Trophoblast cell (in vitro differentiated cells and primary cell): ENCODE data around the gene GOSR2.

ENCODE experiments used
- DNase-seq, 2 donors: peaks; one replicate each; pipeline ENCODE4 v3.0.0-alpha.2; 2016
- H2AFZ ChIP-seq: 2 replicates; pipeline ENCODE4 v1.6.1; 2013; ENCODE audit warnings: low read length, moderate library complexity, mild to moderate bottlenecking; ENCODE audit not compliant: insufficient read depth, poor library complexity
- H2AK5ac ChIP-seq: 2 replicates; pipeline ENCODE4 v1.6.1; 2013; ENCODE audit warnings: mild to moderate bottlenecking, low read length
- H2BK120ac ChIP-seq: 2 replicates; pipeline ENCODE4 v1.6.1; 2013; ENCODE audit warnings: low read length, mild to moderate bottlenecking, moderate library complexity; ENCODE audit not compliant: insufficient read depth, poor library complexity
- H2BK12ac ChIP-seq: 2 replicates; pipeline ENCODE4 v1.6.1; 2013; ENCODE audit warnings: mild to moderate bottlenecking, low read length, moderate library complexity
- H2BK5ac ChIP-seq: 2 replicates; pipeline ENCODE4 v1.6.1; 2013; ENCODE audit warnings: low read length, low read depth, moderate library complexity, mild to moderate bottlenecking; ENCODE audit not compliant: poor library complexity
- H3K14ac ChIP-seq: 2 replicates; pipeline ENCODE4 v1.6.1; 2013; ENCODE audit warnings: mild to moderate bottlenecking, low read length
- H3K18ac ChIP-seq: 2 replicates; pipeline ENCODE4 v1.6.1; 2013; ENCODE audit warnings: mild to moderate bottlenecking, low read length
- H3K23ac ChIP-seq: 2 replicates; pipeline ENCODE4 v1.6.1; 2013; ENCODE audit warnings: low read length
- H3K27ac ChIP-seq: 2 replicates; pipeline ENCODE4 v1.5.1; 2013; ENCODE audit warnings: low read depth, mild to moderate bottlenecking, inconsistent platforms, low read length, moderate library complexity
- H3K27me3 ChIP-seq: 2 replicates; pipeline ENCODE4 v1.6.1; 2013; ENCODE audit warnings: inconsistent platforms, mild to moderate bottlenecking, low read length, moderate library complexity; ENCODE audit not compliant: insufficient read depth
- H3K36me3 ChIP-seq, 2 experiments: 1 replicate in 1 of 2; 2 replicates in 1 of 2; pipeline ENCODE4 v1.6.1; 2013; ENCODE audit warnings: low read length in 2 of 2, mild to moderate bottlenecking in 2 of 2, moderate library complexity in 1 of 2; ENCODE audit not compliant: insufficient read depth in 2 of 2, control insufficient read depth in 1 of 2
- H3K4ac ChIP-seq: 2 replicates; pipeline ENCODE4 v1.6.1; 2013; ENCODE audit warnings: low read depth, mild to moderate bottlenecking, low read length, moderate library complexity
- H3K4me1 ChIP-seq, 2 experiments: 1 replicate in 1 of 2; 2 replicates in 1 of 2; pipeline ENCODE4 v1.6.1; 2013; ENCODE audit warnings: low read length in 2 of 2, mild to moderate bottlenecking in 2 of 2, moderate library complexity in 1 of 2; ENCODE audit not compliant: insufficient read depth in 2 of 2, control insufficient read depth in 1 of 2
- H3K4me2 ChIP-seq: 2 replicates; pipeline ENCODE4 v1.6.1; 2013; ENCODE audit warnings: inconsistent platforms, mild to moderate bottlenecking, low read length, moderate library complexity
- H3K4me3 ChIP-seq: 2 replicates; pipeline ENCODE4 v1.5.1; 2013; ENCODE audit warnings: mild to moderate bottlenecking, low read depth, low read length, inconsistent platforms
- H3K79me1 ChIP-seq: one replicate; pipeline ENCODE4 v1.6.1; 2013; ENCODE audit warnings: low read length
- H3K79me2 ChIP-seq: 2 replicates; pipeline ENCODE4 v1.6.1; 2013; ENCODE audit warnings: low read length, mild to moderate bottlenecking; ENCODE audit not compliant: control insufficient read depth, insufficient read depth, poor library complexity
- H3K9ac ChIP-seq: 2 replicates; pipeline ENCODE4 v1.6.1; 2013; ENCODE audit warnings: mild to moderate bottlenecking, low read length
- H3K9me3 ChIP-seq: 2 replicates; pipeline ENCODE4 v1.6.1; 2013; ENCODE audit warnings: low read depth, mild to moderate bottlenecking, control low read depth, inconsistent platforms, low read length; ENCODE audit not compliant: insufficient read depth
- H4K12ac ChIP-seq: 2 replicates; pipeline ENCODE4 v1.6.1; 2013; ENCODE audit warnings: low read depth, mild to moderate bottlenecking, low read length, moderate library complexity
- H4K8ac ChIP-seq: 2 replicates; pipeline ENCODE4 v1.6.1; 2013; ENCODE audit warnings: low read depth, mild to moderate bottlenecking, low read length, moderate library complexity
- H4K91ac ChIP-seq: one replicate; pipeline ENCODE4 v1.6.1; 2013; ENCODE audit warnings: low read depth, mild to moderate bottlenecking, low read length, moderate library complexity
- WGBS: extraction: QIAGEN DNeasy Blood & Tissue Kit; methylation state at CpG from one replicate; pipeline ENCODE4 v1.1.7; 2013; ENCODE audit warnings: missing lambda C conversion rate; ENCODE audit not compliant: insufficient read length, insufficient coverage; ENCODE audit errors: extremely low coverage; 5-methylcytosine and 5-hydroxymethylcytosine counted together

Gene GOSR2

GRCh38 chr17:46928467-46929261 is 5.7 kb downstream of the GOSR2 start:
- H3K79me1 ChIP-seq = peaks cover 41% of the 10 kb centered on the region
- no peak overlapping the region for H3K23ac ChIP-seq
- no peak overlapping the region for H3K9ac ChIP-seq
- peak overlapping the region; percentile 89 for H3K18ac ChIP-seq
- no peak overlapping the region for H4K12ac ChIP-seq
- H3K4me1 ChIP-seq = peaks cover 19 to 43% of the 10 kb centered on the region in 2 experiments
- peaks cover 4 to 9% of the 10 kb centered on the region in 2 experiments for H3K36me3 ChIP-seq
- WGBS = no CpG with 5 or more reads among the region's 10 CpGs
- H2AK5ac ChIP-seq = peak overlapping the region; percentile 93
- peak overlapping the region; percentile 83 for H3K4ac ChIP-seq
- peak overlapping the region; percentile 97 for H4K91ac ChIP-seq
- no peaks in the 10 kb centered on the region for H3K27me3 ChIP-seq
- peak overlapping the region; percentile 84 for H2BK120ac ChIP-seq
- H3K14ac ChIP-seq = peak overlapping the region; percentile 70
- H3K4me2 ChIP-seq = peak overlapping the region; percentile 7
- peaks cover 14% of the 10 kb centered on the region for H3K79me2 ChIP-seq
- H2BK12ac ChIP-seq = peak overlapping the region; percentile 95
- H3K4me3 ChIP-seq = no peak overlapping the region
- H2BK5ac ChIP-seq = peak overlapping the region; percentile 87
- H3K9me3 ChIP-seq = no peaks in the 10 kb centered on the region
- no peak for DNase-seq
- H3K27ac ChIP-seq = peak overlapping the region; percentile 96
- H4K8ac ChIP-seq = peak overlapping the region; percentile 77
- peak overlapping the region; percentile 24 for H2AFZ ChIP-seq

GRCh38 chr17:46929413-46929812 is 6.5 kb downstream of the GOSR2 start:
- H3K9me3 ChIP-seq = no peaks in the 10 kb centered on the region
- no peak overlapping the region for H2BK12ac ChIP-seq
- no peak overlapping the region for H2AK5ac ChIP-seq
- H4K8ac ChIP-seq = no peak overlapping the region
- no peak overlapping the region for H2AFZ ChIP-seq
- peak overlapping the region; percentile 98 for H3K27ac ChIP-seq
- H3K79me2 ChIP-seq = peaks cover 18% of the 10 kb centered on the region
- peaks cover 47% of the 10 kb centered on the region for H3K79me1 ChIP-seq
- H3K4ac ChIP-seq = no peak overlapping the region
- no peak overlapping the region for H2BK120ac ChIP-seq
- H2BK5ac ChIP-seq = no peak overlapping the region
- H3K27me3 ChIP-seq = no peaks in the 10 kb centered on the region
- DNase-seq = peak; percentile 33 to 42
- H3K18ac ChIP-seq = no peak overlapping the region
- H4K12ac ChIP-seq = no peak overlapping the region
- H3K14ac ChIP-seq = no peak overlapping the region
- H3K23ac ChIP-seq = no peak overlapping the region
- H3K36me3 ChIP-seq = peaks cover 10 to 17% of the 10 kb centered on the region in 2 experiments
- no CpG with 5 or more reads among the region's 6 CpGs for WGBS
- H3K9ac ChIP-seq = no peak overlapping the region
- peak overlapping the region; percentile 7 for H3K4me2 ChIP-seq
- peaks cover 23 to 47% of the 10 kb centered on the region in 2 experiments for H3K4me1 ChIP-seq
- H4K91ac ChIP-seq = no peak overlapping the region
- H3K4me3 ChIP-seq = no peak overlapping the region

GRCh38 chr17:46930051-46930450 is 7.1 kb downstream of the GOSR2 start:
- H3K4me2 ChIP-seq = no peak overlapping the region
- H2BK120ac ChIP-seq = peak overlapping the region; percentile 98
- no peaks in the 10 kb centered on the region for H3K9me3 ChIP-seq
- H2AK5ac ChIP-seq = peak overlapping the region; percentile 69
- H3K9ac ChIP-seq = no peak overlapping the region
- peaks cover 19% of the 10 kb centered on the region for H3K79me2 ChIP-seq
- no CpG with 5 or more reads among the region's 4 CpGs for WGBS
- peak overlapping the region; percentile 57 for H4K12ac ChIP-seq
- H2BK5ac ChIP-seq = peak overlapping the region; percentile 96
- DNase-seq = no peak
- H2BK12ac ChIP-seq = peak overlapping the region; percentile 78
- H3K4me1 ChIP-seq = peaks cover 23 to 49% of the 10 kb centered on the region in 2 experiments
- H3K18ac ChIP-seq = peak overlapping the region; percentile 88
- H3K4me3 ChIP-seq = no peak overlapping the region
- peak overlapping the region; percentile 75 for H2AFZ ChIP-seq
- peaks cover 48% of the 10 kb centered on the region for H3K79me1 ChIP-seq
- H3K23ac ChIP-seq = no peak overlapping the region
- H3K4ac ChIP-seq = peak overlapping the region; percentile 75
- no peaks in the 10 kb centered on the region for H3K27me3 ChIP-seq
- H3K27ac ChIP-seq = peak overlapping the region; percentile 98
- H4K91ac ChIP-seq = peak overlapping the region; percentile 99
- peak overlapping the region; percentile 93 for H3K14ac ChIP-seq
- peak overlapping the region; percentile 81 for H4K8ac ChIP-seq
- peaks cover 15 to 23% of the 10 kb centered on the region in 2 experiments for H3K36me3 ChIP-seq

GRCh38 chr17:46931596-46931995 is 8.6 kb downstream of the GOSR2 start:
- Histone ChIP-seq H3K79me2 (peaks cover 19% of the 10 kb centered on the region), H3K27ac (peak overlapping the region; percentile 89), H3K18ac (no peak overlapping the region), H3K4me3 (no peak overlapping the region), H4K12ac (no peak overlapping the region), H2AK5ac (no peak overlapping the region), H3K23ac (no peak overlapping the region), H3K14ac (peak overlapping the region; percentile 52), H3K4ac (peak overlapping the region; percentile 2), H3K9me3 (no peaks in the 10 kb centered on the region), H2BK120ac (peak overlapping the region; percentile 78), H3K4me2 (peak overlapping the region; percentile 40), H3K79me1 (peaks cover 49% of the 10 kb centered on the region), H3K4me1 (peaks cover 23 to 44% of the 10 kb centered on the region in 2 experiments), H4K8ac (peak overlapping the region; percentile 55), H3K9ac (no peak overlapping the region), H2BK12ac (peak overlapping the region; percentile 10), H2BK5ac (peak overlapping the region; percentile 76), H2AFZ (no peak overlapping the region), H3K27me3 (no peaks in the 10 kb centered on the region), H3K36me3 (peaks cover 25 to 35% of the 10 kb centered on the region in 2 experiments), H4K91ac (peak overlapping the region; percentile 86)
- DNase-seq = no peak
- no CpG with 5 or more reads among the region's 4 CpGs for WGBS
